HepG2 (cell line): Measurements from ENCODE around the gene ZBED3. TPM values are rescaled to one million over a fixed set of nuclear protein-coding genes. Genes with fewer than 3 reads are reported as not detected.

Experiments used
- AGO2 ChIP-seq: fragments of 200-400 bp; formaldehyde crosslinking; optimal IDR thresholded peaks from 2 replicates; pipeline ENCODE3; 2017; ENCODE audit warnings: mild to moderate bottlenecking, low read depth, low read length, moderate library complexity
- ARNTL ChIP-seq: sonication (generic); formaldehyde crosslinking; IDR thresholded peaks from 2 replicates; pipeline ENCODE4 v1.4.0; 2020; ENCODE audit warnings: mild to moderate bottlenecking, missing genetic modification reagents
- CHD4 ChIP-seq: fragments of 200-600 bp; sonication (generic); IDR thresholded peaks from 2 replicates; pipeline ENCODE4 v1.7.0; 2017; ENCODE audit warnings: mild to moderate bottlenecking, low read length, borderline replicate concordance
- CREM ChIP-seq, 2 experiments: sonication (generic) in 1 of 2; formaldehyde crosslinking in 1 of 2; IDR thresholded peaks; 2 replicates each; pipeline versions ENCODE4 v1.4.0 to v1.6.1; 2016 to 2020; ENCODE audit warnings: antibody characterized with exemption in 1 of 2, mild to moderate bottlenecking in 1 of 2, missing genetic modification reagents in 1 of 2
- ETV6 ChIP-seq: sonication (generic); formaldehyde crosslinking; conservative IDR thresholded peaks from 2 replicates; pipeline ENCODE4 v1.4.0; 2020; ENCODE audit warnings: missing genetic modification reagents
- FOXA3 ChIP-seq: IDR thresholded peaks from 2 replicates; pipeline ENCODE4 v1.6.1; 2016; ENCODE audit warnings: missing genetic modification reagents, missing compliant biosample characterization
- HMGXB4 ChIP-seq, 2 experiments: sonication (generic) in 1 of 2; formaldehyde crosslinking in 1 of 2; IDR thresholded peaks; 2 replicates each; pipeline versions ENCODE4 v1.4.0 to v1.6.1; 2018 to 2020; ENCODE audit warnings: missing genetic modification reagents in 2 of 2, borderline replicate concordance in 1 of 2, low read depth in 1 of 2, mild to moderate bottlenecking in 1 of 2, missing biosample characterization in 1 of 2
- KMT2B ChIP-seq: IDR thresholded peaks from 2 replicates; pipeline ENCODE4 v1.6.1; 2016; ENCODE audit warnings: missing genetic modification reagents, missing compliant biosample characterization
- LCORL ChIP-seq, 2 experiments: fragments of 450-650 bp in 1 of 2; sonication (generic) in 1 of 2; formaldehyde crosslinking in 1 of 2; IDR thresholded peaks; 2 replicates each; pipeline versions ENCODE4 v1.5.0 to v1.6.1; 2017 to 2020; ENCODE audit warnings: antibody characterized with exemption in 1 of 2, missing genetic modification reagents in 1 of 2
- NFIC ChIP-seq: IDR thresholded peaks from 2 replicates; pipeline ENCODE4 v1.6.1; 2012; ENCODE audit warnings: mild to moderate bottlenecking, low read length, inconsistent platforms
- NR2C2 ChIP-seq: sonication (generic); formaldehyde crosslinking; IDR thresholded peaks from 2 replicates; pipeline ENCODE4 v1.4.0; 2020; ENCODE audit warnings: missing genetic modification reagents, mild to moderate bottlenecking, moderate library complexity, borderline replicate concordance
- PHF21A ChIP-seq: sonication (generic); formaldehyde crosslinking; IDR thresholded peaks from 2 replicates; pipeline ENCODE4 v1.5.0; 2020; ENCODE audit warnings: mild to moderate bottlenecking, missing genetic modification reagents
- PRDM10 ChIP-seq: sonication (generic); formaldehyde crosslinking; IDR thresholded peaks from 2 replicates; pipeline ENCODE4 v1.4.0; 2020; ENCODE audit warnings: low read depth, missing genetic modification reagents
- SAFB2 ChIP-seq: sonication (generic); formaldehyde crosslinking; IDR thresholded peaks from 2 replicates; pipeline ENCODE4 v1.5.1; 2020; ENCODE audit warnings: missing genetic modification reagents, low read depth, mild to moderate bottlenecking, borderline replicate concordance
- TFDP1 ChIP-seq: IDR thresholded peaks from 2 replicates; pipeline ENCODE4 v1.6.1; 2016; ENCODE audit warnings: missing compliant biosample characterization, missing genetic modification reagents, borderline replicate concordance
- ZBTB8A ChIP-seq: sonication (generic); formaldehyde crosslinking; IDR thresholded peaks from 2 replicates; pipeline ENCODE4 v1.4.0; 2020; ENCODE audit warnings: mild to moderate bottlenecking, low read depth, missing genetic modification reagents, borderline replicate concordance
- ZKSCAN1 ChIP-seq: fragments of 150-350 bp; IDR thresholded peaks from 2 replicates; pipeline ENCODE4 v1.6.1; 2014; ENCODE audit warnings: low read length
- ZNF143 ChIP-seq: sonication (generic); formaldehyde crosslinking; IDR thresholded peaks from 2 replicates; pipeline ENCODE4 v1.4.0; 2020; ENCODE audit warnings: missing genetic modification reagents
- ZNF382 ChIP-seq: sonication (generic); formaldehyde crosslinking; IDR thresholded peaks from 2 replicates; pipeline ENCODE4 v1.5.0; 2020; ENCODE audit warnings: missing genetic modification reagents, mild to moderate bottlenecking, borderline replicate concordance
- ZNF616 ChIP-seq: sonication (generic); formaldehyde crosslinking; IDR thresholded peaks from 2 replicates; pipeline ENCODE4 v1.5.0; 2020; ENCODE audit warnings: low read depth, mild to moderate bottlenecking, missing genetic modification reagents
- ZNF768 ChIP-seq: sonication (generic); formaldehyde crosslinking; IDR thresholded peaks from 2 replicates; pipeline ENCODE4 v1.4.0; 2020; ENCODE audit warnings: missing genetic modification reagents
- ZSCAN31 ChIP-seq: sonication (generic); formaldehyde crosslinking; IDR thresholded peaks from 2 replicates; pipeline ENCODE4 v1.5.0; 2020; ENCODE audit warnings: low read depth, mild to moderate bottlenecking, missing genetic modification reagents
- polyA plus RNA-seq, 8 experiments: library from polyadenylated mRNA; depleted of rRNA in 3 of 8; stranded (reverse) in 7 of 8; unstranded in 1 of 8; fragments of >200 nt; fragmentation: Illumina TruSeq in 4 of 8; extraction: Trizol in 4 of 8; gene quantifications; 2 replicates each; pipeline versions ENCODE4 v1.2.1 to v1.2.3, GENCODE V29; 2011 to 2016; ENCODE audit warnings: low read depth in 4 of 8, missing spikeins in 1 of 8, mixed read lengths in 1 of 8; ENCODE audit not compliant: insufficient read depth in 1 of 8
- total RNA-seq, 5 experiments: library from RNA; depleted of rRNA; stranded (reverse); fragments of >200 nt; fragmentation: Illumina TruSeq; extraction: Trizol; gene quantifications; 2 replicates each; pipeline ENCODE4 v1.2.3, GENCODE V29; 2016; ENCODE audit warnings: low read depth in 1 of 5

The ZBED3 gene
- total and polyA plus RNA-seq, 2 of the 13 experiments (the other 11 are each of a cell fraction or from before 2014, with no cell fraction given), result 2.3 to 8.1 TPM

GRCh38 chr5:77086689-77087483 is at the start of gene ZBED3 (continued):
- TF ChIP-seq HMGXB4 (CRISPR knock-in tag; IDR thresholded peaks at IDR 0.05; ENCODE audit: borderline replicate concordance in 1 of 2, low read depth in 1 of 2) (peak; percentile 43 to 93; a peak in 3 of 4 replicates), ZNF616 (peak; percentile 46; the same call in 1 of the 2 replicates), ETV6 (0 out of 2 replicates have a peak, but pooled peaks have one; percentile 9), ZNF382 (CRISPR knock-in tag) (no peak), CHD4 (no peak), SAFB2 (CRISPR knock-in tag) (peak; percentile 80; the same call in 1 of the 2 replicates), PHF21A (CRISPR knock-in tag) (peak; percentile 47; the same call in 1 of the 2 replicates), ZNF768 (CRISPR knock-in tag) (peak; percentile 55; the same call in 1 of the 2 replicates), ARNTL (CRISPR knock-in tag) (peak; percentile 46; the same call in 1 of the 2 replicates), AGO2 (peak; percentile 77), ZNF143 (CRISPR knock-in tag) (no peak; the same call in 1 of the 2 replicates), ZSCAN31 (peak; percentile 95), ZKSCAN1 (no peak), NFIC (0 out of 2 replicates have a peak, but pooled peaks have one; percentile 29), TFDP1 (peak; percentile 59), PRDM10 (CRISPR knock-in tag) (no peak; the same call in 1 of the 2 replicates), NR2C2 (CRISPR knock-in tag) (peak; percentile 53; the same call in 1 of the 2 replicates), CREM (IDR thresholded peaks at IDR 0.05) (peak; percentile 25; the same call in 1 of the 2 replicates), CREM (CRISPR knock-in tag; IDR thresholded peaks at IDR 0.05) (no peak), FOXA3 (CRISPR knock-in tag) (peak; percentile 9; the same call in 1 of the 2 replicates), ZBTB8A (CRISPR knock-in tag) (no peak), LCORL (IDR thresholded peaks at IDR 0.05) (no peak), LCORL (CRISPR knock-in tag; IDR thresholded peaks at IDR 0.05) (peak; percentile 34), KMT2B (CRISPR knock-in tag) (peak; percentile 71)
